Gastroesophageal sphincter (tissue), 3 donors: ENCODE data around the gene POTEE.
"Not testable (repeated sequence)": the region's sequence is repeated elsewhere in the genome, so short reads cannot be mapped to it uniquely, and the experiment has no call there.

ENCODE experiments used
- POLR2A ChIP-seq, 2 donors: fragments of 450-650 bp; IDR thresholded peaks; one replicate each; pipeline ENCODE4 v1.6.1; 2017; ENCODE audit warnings: antibody characterized with exemption in 2 of 2, mild to moderate bottlenecking in 2 of 2, moderate library complexity in 1 of 2
- POLR2AphosphoS5 ChIP-seq: sonication (generic); formaldehyde crosslinking; IDR thresholded peaks from one replicate; pipeline ENCODE4 v1.6.1; 2017; ENCODE audit warnings: antibody characterized with exemption
- TF ChIP-seq, protein P1 (sequence below), 4 experiments: fragments of 200-600 bp in 2 of 4; fragments of 450-650 bp in 2 of 4; sonication (generic) in 1 of 4; IDR thresholded peaks; one replicate each; pipeline ENCODE4 v1.5.1; 2017 to 2019; ENCODE audit warnings: antibody characterized with exemption in 4 of 4, mild to moderate bottlenecking in 2 of 4, moderate library complexity in 2 of 4

DNA sequence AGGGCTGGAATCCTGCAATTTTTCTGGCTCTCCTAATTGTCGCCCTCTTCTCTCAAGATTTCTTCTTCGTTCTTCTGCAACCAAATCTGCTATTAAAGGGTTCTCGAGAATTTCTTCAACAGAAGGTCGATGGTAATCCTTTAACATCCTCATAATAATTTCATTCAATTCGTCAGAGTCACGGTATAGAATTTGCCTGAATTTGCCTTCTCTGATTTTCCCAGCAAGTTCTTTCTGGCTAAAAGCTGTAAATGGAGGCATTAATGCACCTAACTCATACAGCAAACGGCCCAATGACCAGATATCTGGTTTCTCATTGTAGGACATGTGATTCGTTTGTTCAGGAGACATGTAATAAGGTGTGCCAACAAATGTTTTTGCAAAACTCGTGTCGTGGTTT, 31.3 kb upstream of the POTEE start:
- TF ChIP-seq POLR2AphosphoS5; POLR2A (IDR thresholded peaks at IDR 0.05): not testable (repeated sequence)
- TF ChIP-seq, protein P1, sequence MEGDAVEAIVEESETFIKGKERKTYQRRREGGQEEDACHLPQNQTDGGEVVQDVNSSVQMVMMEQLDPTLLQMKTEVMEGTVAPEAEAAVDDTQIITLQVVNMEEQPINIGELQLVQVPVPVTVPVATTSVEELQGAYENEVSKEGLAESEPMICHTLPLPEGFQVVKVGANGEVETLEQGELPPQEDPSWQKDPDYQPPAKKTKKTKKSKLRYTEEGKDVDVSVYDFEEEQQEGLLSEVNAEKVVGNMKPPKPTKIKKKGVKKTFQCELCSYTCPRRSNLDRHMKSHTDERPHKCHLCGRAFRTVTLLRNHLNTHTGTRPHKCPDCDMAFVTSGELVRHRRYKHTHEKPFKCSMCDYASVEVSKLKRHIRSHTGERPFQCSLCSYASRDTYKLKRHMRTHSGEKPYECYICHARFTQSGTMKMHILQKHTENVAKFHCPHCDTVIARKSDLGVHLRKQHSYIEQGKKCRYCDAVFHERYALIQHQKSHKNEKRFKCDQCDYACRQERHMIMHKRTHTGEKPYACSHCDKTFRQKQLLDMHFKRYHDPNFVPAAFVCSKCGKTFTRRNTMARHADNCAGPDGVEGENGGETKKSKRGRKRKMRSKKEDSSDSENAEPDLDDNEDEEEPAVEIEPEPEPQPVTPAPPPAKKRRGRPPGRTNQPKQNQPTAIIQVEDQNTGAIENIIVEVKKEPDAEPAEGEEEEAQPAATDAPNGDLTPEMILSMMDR (IDR thresholded peaks at IDR 0.05) = not testable (repeated sequence)
